GM06990 (cell line): Measurements from ENCODE around the gene MAP3K10.
"Not testable (repeated sequence)": the region's sequence is repeated elsewhere in the genome, so short reads cannot be mapped to it uniquely, and the experiment has no call there.

Source experiments
- DNase-seq: peaks from one replicate; pipeline ENCODE4 v3.0.0-alpha.2; 2011; ENCODE audit not compliant: insufficient read length; ENCODE audit errors: extremely low read depth
- H3K27me3 ChIP-seq: replicated peaks from 2 replicates; pipeline ENCODE4 v1.6.0; 2011; ENCODE audit warnings: low read length; ENCODE audit not compliant: control insufficient read depth, insufficient read depth
- H3K36me3 ChIP-seq: 2 replicates; pipeline ENCODE4 v1.5.1; 2011; ENCODE audit warnings: low read length; ENCODE audit not compliant: control insufficient read depth, insufficient read depth
- H3K4me3 ChIP-seq: replicated peaks from 2 replicates; pipeline ENCODE4 v1.5.1; 2011; ENCODE audit warnings: low read depth, mild to moderate bottlenecking, control low read depth, low read length
- TF ChIP-seq, protein P1 (sequence below): IDR thresholded peaks from 2 replicates; pipeline ENCODE4 v1.5.1; 2011; ENCODE audit warnings: low read length, control low read depth, mild to moderate bottlenecking, inconsistent platforms; ENCODE audit not compliant: insufficient read depth, poor library complexity, severe bottlenecking

MAP3K10 gene

DNA sequence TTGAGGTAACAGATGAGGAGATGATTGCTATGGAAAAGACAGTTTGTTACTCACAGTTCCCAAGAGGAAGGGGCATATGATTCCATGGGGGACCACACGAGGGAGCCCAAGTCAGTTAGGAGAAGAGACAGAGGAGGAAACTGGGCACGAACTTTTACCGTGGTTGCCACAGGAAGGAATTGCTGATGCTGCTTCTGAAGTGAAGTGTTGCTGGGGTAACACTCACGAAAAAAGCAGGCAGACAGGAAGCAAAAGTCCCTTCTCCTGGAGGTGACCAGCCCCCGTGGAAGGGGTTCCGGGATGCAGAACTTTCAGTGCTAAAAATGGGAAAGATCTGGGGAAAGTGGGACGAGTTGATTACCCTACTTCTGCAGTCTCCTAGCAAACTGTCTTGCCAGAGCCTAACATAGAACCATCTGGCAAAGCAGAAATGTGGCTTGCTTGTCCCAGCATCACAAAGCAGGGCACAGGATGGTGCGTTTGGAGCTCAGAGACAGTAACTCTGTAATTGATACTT is 35.4 kb upstream of the MAP3K10 start:
- DNase-seq: no peak
- TF ChIP-seq, protein P1, sequence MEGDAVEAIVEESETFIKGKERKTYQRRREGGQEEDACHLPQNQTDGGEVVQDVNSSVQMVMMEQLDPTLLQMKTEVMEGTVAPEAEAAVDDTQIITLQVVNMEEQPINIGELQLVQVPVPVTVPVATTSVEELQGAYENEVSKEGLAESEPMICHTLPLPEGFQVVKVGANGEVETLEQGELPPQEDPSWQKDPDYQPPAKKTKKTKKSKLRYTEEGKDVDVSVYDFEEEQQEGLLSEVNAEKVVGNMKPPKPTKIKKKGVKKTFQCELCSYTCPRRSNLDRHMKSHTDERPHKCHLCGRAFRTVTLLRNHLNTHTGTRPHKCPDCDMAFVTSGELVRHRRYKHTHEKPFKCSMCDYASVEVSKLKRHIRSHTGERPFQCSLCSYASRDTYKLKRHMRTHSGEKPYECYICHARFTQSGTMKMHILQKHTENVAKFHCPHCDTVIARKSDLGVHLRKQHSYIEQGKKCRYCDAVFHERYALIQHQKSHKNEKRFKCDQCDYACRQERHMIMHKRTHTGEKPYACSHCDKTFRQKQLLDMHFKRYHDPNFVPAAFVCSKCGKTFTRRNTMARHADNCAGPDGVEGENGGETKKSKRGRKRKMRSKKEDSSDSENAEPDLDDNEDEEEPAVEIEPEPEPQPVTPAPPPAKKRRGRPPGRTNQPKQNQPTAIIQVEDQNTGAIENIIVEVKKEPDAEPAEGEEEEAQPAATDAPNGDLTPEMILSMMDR: peak; percentile 45
- H3K27me3 ChIP-seq: no peaks in the 10 kb centered on the region
- H3K4me3 ChIP-seq: no peak overlapping the region
- H3K36me3 ChIP-seq: no peaks in the 10 kb centered on the region

DNA sequence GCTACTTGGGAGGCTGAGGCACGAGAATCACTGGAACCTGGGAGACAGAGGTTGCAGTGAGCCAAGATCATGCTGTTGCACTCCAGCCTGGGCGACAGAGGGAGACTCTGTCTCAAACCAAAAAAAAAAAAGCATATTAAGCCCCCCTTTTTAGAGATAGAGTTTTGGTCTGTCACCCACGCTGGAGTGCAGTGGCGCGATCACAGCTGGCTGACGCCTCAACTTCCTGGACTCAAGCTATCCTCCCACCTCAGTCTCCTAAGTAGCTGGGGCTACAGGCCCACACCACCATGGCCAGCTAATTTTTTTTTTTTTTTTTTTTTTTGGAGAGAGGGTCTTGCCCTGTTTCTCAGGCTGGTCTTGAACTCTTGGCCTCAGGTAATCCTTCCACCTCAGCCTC is 34.2 kb upstream of the MAP3K10 start:
- TF ChIP-seq, protein P1: no peak
- DNase-seq: no peak
- Histone ChIP-seq H3K36me3 (no peaks in the 10 kb centered on the region), H3K4me3 (no peak overlapping the region), H3K27me3 (no peaks in the 10 kb centered on the region)

DNA sequence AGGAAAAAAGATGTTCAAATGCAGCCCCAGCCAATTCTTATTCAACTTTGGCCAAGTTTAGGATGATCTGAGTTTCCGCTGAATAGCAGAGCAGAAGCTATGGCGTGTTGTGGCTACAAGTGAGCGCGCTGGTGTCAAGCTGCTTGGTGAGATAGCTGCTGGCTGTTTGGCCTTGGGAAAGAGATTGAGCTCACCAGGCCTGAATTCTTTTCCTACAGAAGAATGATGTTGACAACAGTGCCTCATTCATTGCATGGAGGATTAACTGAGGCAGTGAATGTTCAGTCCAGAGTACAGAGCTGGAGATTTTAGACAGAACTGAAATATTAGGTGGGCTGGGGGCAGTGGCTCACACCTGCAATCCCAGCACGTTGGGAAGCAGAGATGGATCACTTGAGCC is 31.5 kb upstream of the MAP3K10 start:
- TF ChIP-seq, protein P1: no peak
- Histone ChIP-seq H3K36me3 (no peaks in the 10 kb centered on the region), H3K4me3 (no peak overlapping the region), H3K27me3 (no peaks in the 10 kb centered on the region)
- DNase-seq: no peak

DNA sequence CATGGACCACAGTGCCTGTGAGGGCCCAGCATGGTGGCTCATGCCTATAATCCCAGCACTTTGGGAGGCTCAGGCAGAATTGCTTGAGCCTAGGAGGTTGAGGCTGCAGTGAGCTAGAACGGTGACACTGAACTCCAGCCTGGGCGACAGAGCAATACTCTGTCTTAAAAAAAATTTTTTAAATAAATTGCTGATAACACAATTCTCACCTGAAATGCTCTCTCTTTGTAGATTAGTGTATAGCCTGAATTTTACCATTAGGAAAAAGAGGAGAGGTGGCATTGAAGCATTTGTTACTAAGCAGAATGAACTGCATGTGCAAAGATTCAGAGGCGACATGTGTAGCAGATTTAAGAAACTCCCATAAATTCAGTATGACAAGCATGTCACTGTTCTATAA is 29.1 kb upstream of the MAP3K10 start:
- TF ChIP-seq, protein P1: no peak
- no peaks in the 10 kb centered on the region for H3K27me3 ChIP-seq
- H3K4me3 ChIP-seq: no peak overlapping the region
- no peaks in the 10 kb centered on the region for H3K36me3 ChIP-seq
- no peak for DNase-seq

DNA sequence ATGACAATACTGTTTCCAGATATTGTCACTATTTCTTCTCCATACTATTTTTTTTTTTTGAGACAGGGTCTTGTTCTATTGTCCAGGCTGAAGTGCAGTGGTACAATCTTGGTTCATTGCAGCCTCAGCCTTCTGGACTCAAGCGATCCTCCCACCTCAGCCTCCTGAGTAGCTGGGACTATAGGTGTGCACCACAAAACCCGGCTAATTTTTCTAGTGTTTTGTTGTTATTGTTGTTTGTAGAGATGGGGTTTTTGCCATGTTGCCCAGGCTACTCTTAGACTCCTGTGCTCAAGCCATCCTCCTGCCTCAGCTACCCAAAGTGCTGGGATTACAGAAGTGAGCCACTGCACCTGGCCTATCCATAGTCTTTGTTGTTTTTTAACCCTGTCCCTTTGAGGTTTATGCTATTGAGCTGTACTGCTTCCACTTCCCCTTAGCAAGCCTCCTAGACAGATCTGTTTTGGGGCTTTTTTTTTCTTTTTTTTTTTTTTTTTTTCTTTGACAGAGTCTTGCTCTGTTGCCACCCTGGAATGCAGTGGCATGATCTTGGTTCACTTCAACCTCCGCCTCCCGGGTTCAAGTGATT is 27.6 kb upstream of the MAP3K10 start:
- DNase-seq: peak; percentile 67
- Histone ChIP-seq H3K4me3 (no peak overlapping the region), H3K36me3 (no peaks in the 10 kb centered on the region), H3K27me3 (no peaks in the 10 kb centered on the region)
- TF ChIP-seq, protein P1: no peak

DNA sequence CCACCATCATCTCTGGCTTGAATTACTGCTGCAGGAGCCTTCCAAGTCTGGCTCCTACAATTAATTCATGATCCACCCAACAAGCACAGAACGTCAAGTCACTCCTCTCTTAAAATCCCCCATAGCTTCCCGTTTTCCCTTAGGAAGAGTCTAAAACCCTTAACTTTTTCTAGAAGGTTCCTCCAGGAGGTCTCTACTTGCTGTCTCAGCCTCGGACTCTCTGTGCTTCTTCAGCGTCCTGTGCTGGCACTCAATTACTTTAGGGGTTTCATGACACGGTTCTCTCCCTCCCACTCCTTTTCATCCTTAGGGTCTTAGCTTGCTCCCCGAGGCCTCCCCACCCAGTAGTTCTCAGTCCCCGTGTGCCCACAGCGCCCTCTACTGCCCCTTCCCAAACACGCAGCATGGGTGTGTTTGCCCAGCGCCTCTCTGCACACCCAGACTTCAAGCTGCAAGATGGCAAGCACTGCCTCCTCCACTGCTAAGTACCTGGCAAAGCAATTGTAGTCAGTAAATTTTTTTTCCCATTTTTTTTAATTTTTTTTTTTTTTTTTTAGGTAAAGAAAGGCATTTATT is 25.8 kb upstream of the MAP3K10 start:
- DNase-seq: peak; percentile 70
- TF ChIP-seq, protein P1: peak; percentile 94

DNA sequence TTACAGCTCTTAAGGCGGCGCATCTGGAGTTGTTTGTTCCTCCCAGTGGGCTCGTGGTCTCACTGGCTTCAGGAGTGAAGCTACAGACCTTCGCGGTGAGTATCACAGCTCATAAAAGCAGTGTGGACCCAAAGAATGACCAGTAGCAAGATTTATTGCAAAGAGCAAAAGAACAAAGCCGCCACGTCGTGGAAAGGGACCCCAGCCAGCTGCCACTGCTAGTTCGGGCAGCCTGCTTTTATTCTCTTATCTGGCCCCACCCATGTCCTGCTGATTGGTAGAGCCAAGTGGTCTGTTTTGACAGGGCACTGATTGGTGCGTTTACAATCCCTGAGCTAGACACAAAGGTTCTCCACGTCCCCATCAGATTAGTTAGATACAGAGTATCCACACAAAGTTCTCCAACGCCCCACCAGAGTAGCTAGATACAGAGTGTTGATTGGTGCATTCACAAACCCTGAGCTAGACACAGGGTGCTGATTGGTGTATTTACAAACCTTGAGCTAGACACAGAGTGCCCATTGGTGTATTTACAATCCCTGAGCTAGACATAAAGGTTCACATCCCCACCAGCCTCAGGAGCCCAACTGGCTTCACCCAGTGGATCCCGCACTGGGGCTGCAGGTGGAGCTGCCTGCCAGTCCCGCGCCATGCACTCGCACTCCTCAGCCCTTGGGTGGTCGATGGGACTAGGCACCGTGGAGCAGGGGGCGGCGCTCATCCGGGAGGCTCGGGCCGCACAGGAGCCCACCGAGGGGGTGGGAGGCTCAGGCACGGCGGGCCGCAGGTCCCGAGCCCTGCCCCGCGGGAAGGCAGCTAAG is 21.5 kb upstream of the MAP3K10 start:
- not testable (repeated sequence) for DNase-seq, H3K36me3 ChIP-seq, H3K4me3 ChIP-seq, H3K27me3 ChIP-seq

More for the DNA sequence above, 25.8 kb upstream of the MAP3K10 start:
- no peaks in the 10 kb centered on the region for H3K27me3 ChIP-seq
- H3K4me3 ChIP-seq: no peak overlapping the region
- H3K36me3 ChIP-seq: no peaks in the 10 kb centered on the region
